Measurements from ENCODE around the gene SLC22A17. TPM values are rescaled to one million over a fixed set of nuclear protein-coding genes. Genes with fewer than 3 reads are reported as not detected.

The SLC22A17 gene
- total and polyA plus RNA-seq, 2 experiments from 2014 or later = 16.5 to 42.3 TPM

DNA sequence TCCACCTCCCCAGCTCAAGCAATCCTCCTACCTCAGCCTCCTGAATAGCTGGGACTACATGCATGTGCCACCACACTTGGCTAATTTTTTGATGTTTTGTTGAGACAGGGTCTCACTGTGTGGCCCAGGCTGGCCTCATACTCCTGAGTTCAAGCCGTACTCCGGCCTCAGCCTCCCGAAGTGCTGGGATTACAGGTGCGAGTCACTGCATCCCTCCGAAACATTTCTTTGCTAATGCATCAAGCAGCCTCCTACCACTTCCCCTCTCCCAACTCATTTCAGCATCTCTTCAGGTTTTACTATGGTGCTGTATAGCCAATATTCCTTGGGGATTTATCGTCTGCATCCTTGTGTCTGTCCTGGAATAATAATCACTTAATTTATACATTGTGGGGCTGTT, 2.3 kb upstream of the SLC22A17 start:
- Histone ChIP-seq H3F3A (ENCODE audit: insufficient read depth) (no peaks in the 10 kb centered on the region), H3K79me2 (ENCODE audit: insufficient read depth) (no peaks in the 10 kb centered on the region), H3K4me2 (ENCODE audit: unreplicated experiment) (no peak overlapping the region), H3K4me3 (no peak overlapping the region), H3K9me2 (ENCODE audit: insufficient read depth) (no peaks in the 10 kb centered on the region), H3K27ac (no peak overlapping the region), H2AFZ (no peak overlapping the region), H4K20me1 (ENCODE audit: insufficient read depth) (no peaks in the 10 kb centered on the region), H3K36me3 (ENCODE audit: low read depth) (peaks cover 6% of the 10 kb centered on the region; the same call in 1 of the 2 replicates), H3K9me3 (ENCODE audit: low read depth) (no peaks in the 10 kb centered on the region), H3K27me3 (replicated peaks; ENCODE audit: insufficient read depth) (no peaks in the 10 kb centered on the region), H3K9ac (no peak overlapping the region), H3K4me1 (ENCODE audit: insufficient read depth) (no peaks in the 10 kb centered on the region)
- no peak for DNase-seq
- in situ Hi-C loops (cut with MboI) = no loop called here
- WGBS, 2 experiments (ENCODE audit: low coverage in 1 of 2, low lambda C conversion rate in 2 of 2, missing lambda C conversion rate in 2 of 2) = 70 to 71% methylated on average over 6 of the region's 6 CpGs
- TF ChIP-seq EZH2phosphoT487 (IDR thresholded peaks at IDR 0.05; ENCODE audit: insufficient read depth, low read depth) (no peak), EZH2 (IDR thresholded peaks at IDR 0.05; ENCODE audit: insufficient read depth, poor library complexity, severe bottlenecking) (no peak)

DNA sequence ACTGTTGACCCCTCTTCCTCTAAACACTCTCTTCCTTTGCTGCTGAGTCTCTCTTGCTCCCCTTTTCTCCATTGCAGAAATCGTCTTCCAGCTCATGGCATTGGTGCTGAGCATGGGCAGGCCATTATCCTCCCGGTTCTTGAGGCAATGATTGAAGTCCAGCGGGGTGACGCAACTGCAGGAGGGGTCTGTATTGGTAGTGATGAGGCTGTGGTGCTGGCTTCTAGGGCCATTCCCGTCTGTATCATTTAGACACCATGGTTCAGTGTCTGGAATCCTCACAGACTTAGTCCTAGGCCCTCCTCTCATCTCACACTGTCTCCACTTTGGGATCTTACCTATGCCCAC, 720 bp upstream of the SLC22A17 start:
- whole genome bisulfite sequencing, 2 experiments (ENCODE audit: low coverage in 1 of 2, low lambda C conversion rate in 2 of 2, missing lambda C conversion rate in 2 of 2) = 47 to 49% methylated on average over 5 of the region's 5 CpGs
- Histone ChIP-seq H3K9me3 (ENCODE audit: low read depth) (no peaks in the 10 kb centered on the region), H3K9me2 (ENCODE audit: insufficient read depth) (no peaks in the 10 kb centered on the region), H3K27ac (0 out of 2 replicates have a peak overlapping the region, but pooled peaks have one; percentile 44), H3F3A (ENCODE audit: insufficient read depth) (no peaks in the 10 kb centered on the region), H3K9ac (no peak overlapping the region), H3K79me2 (ENCODE audit: insufficient read depth) (no peaks in the 10 kb centered on the region), H3K27me3 (replicated peaks; ENCODE audit: insufficient read depth) (no peaks in the 10 kb centered on the region), H3K4me2 (ENCODE audit: unreplicated experiment) (no peak overlapping the region), H2AFZ (peak overlapping the region; percentile 57; the same call in 1 of the 2 replicates), H3K36me3 (ENCODE audit: low read depth) (peaks cover 6% of the 10 kb centered on the region; the same call in 1 of the 2 replicates), H4K20me1 (ENCODE audit: insufficient read depth) (no peaks in the 10 kb centered on the region), H3K4me3 (no peak overlapping the region), H3K4me1 (ENCODE audit: insufficient read depth) (no peaks in the 10 kb centered on the region)
- TF ChIP-seq EZH2 (IDR thresholded peaks at IDR 0.05; ENCODE audit: insufficient read depth, poor library complexity, severe bottlenecking) (no peak), EZH2phosphoT487 (IDR thresholded peaks at IDR 0.05; ENCODE audit: insufficient read depth, low read depth) (no peak)
- in situ Hi-C loops (cut with MboI) = no loop called here
- no peak for DNase-seq

DNA sequence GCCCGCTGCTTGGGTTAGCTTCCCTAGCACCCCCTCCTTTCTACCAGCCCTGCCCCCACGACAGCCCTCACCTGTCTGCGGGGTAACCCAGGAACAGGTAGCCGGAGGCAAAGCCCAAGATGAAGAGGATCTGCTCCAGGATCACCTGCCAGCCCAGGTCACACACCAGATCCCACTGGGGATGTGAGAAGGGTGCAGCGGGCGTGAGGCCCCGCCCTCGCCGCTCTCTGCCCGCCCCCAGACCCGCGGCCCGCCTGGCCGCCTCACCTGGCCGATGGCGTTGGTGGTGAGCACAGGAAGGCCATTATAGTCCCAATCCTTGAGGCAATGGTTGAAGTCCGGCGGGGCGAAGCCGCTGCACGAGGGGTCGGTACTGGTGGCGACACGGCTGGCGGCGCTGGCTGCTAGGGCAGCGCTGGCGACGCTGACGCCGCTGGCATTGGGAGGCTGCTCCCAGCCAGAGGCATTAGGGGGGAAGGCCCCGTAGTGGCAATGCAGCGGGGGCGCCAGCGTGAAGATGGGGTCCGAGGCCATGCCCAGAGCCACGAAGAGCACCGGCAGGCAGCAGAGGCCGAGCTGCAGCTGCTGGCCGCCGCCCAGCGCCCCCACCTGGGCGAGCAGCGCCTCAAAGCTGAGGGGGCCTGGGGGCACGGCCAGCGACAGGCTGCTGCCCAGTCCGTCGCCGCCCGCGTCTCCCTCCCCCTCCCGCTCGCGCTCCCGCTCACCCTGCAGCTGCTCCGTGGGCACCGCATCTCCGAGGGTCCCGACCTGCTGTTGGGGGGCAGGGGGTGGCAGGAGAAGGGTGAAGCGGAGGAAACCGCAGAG, 794 bp downstream of the SLC22A17 start:
- no peaks in the 10 kb centered on the region for H3K4me1 ChIP-seq (ENCODE audit: insufficient read depth)
- no peaks in the 10 kb centered on the region for H3F3A ChIP-seq (ENCODE audit: insufficient read depth)
- no peaks in the 10 kb centered on the region for H3K36me3 ChIP-seq (ENCODE audit: low read depth)
- DNase-seq = peak; percentile 34
- peak overlapping the region; percentile 65 for H3K9ac ChIP-seq
- no peaks in the 10 kb centered on the region for H3K27me3 ChIP-seq (replicated peaks; ENCODE audit: insufficient read depth)
- no peaks in the 10 kb centered on the region for H4K20me1 ChIP-seq (ENCODE audit: insufficient read depth)
- peak overlapping the region; percentile 77 for H3K4me3 ChIP-seq
- no peaks in the 10 kb centered on the region for H3K9me3 ChIP-seq (ENCODE audit: low read depth)
- no peak overlapping the region for H3K27ac ChIP-seq
- TF ChIP-seq EZH2 (IDR thresholded peaks at IDR 0.05; ENCODE audit: insufficient read depth, poor library complexity, severe bottlenecking) = no peak
- TF ChIP-seq EZH2phosphoT487 (IDR thresholded peaks at IDR 0.05; ENCODE audit: insufficient read depth, low read depth) = no peak
- WGBS, 2 experiments (ENCODE audit: low coverage in 1 of 2, low lambda C conversion rate in 2 of 2, missing lambda C conversion rate in 2 of 2) = 7 to 10% methylated on average over 50 to 58 of the region's 61 CpGs
- in situ Hi-C loops (cut with MboI) = no loop called here
- H2AFZ ChIP-seq = peak overlapping the region; percentile 57
- H3K79me2 ChIP-seq (ENCODE audit: insufficient read depth) = no peaks in the 10 kb centered on the region
- peak overlapping the region; percentile 81 for H3K4me2 ChIP-seq (ENCODE audit: unreplicated experiment)
- no peaks in the 10 kb centered on the region for H3K9me2 ChIP-seq (ENCODE audit: insufficient read depth)

DNA sequence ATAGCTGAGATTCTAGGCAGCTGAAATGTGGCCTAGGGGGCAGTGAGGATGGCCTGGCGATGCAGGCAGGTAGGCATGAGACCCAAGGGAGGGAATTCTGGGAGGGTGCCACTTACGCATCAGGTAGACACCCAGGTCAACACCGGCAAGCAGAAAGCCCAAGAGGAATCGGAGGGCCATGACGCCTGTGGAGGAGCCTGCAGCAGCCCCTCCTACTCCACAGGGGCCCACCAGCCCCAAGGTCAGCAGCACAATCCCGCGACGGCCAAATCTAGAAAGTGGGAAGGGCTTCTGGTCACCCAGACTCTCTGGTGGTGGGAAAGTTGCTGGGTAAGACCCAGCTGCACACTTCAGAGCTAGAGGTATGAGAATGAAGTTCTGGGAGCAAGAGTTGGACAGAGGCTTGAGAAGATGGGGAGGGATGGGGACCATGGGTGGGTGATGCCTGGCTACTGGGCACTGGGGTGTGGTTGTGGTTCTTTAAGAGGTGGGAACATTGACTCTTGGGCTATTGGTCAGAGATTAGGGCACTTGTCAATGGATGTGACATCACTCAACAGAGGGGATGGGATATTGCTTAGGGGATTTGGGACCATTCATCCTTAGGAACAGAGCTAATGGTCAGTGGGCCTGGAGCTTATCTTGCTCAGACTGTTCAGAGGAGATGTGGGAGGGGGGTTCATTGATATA, 3.4 kb downstream of the SLC22A17 start:
- Histone ChIP-seq H3K4me3 (no peak overlapping the region), H2AFZ (no peak overlapping the region), H3K4me2 (ENCODE audit: unreplicated experiment) (no peak overlapping the region), H3K79me2 (ENCODE audit: insufficient read depth) (no peaks in the 10 kb centered on the region), H3K9ac (no peak overlapping the region), H3K27ac (no peak overlapping the region), H3K36me3 (ENCODE audit: low read depth) (no peaks in the 10 kb centered on the region), H3F3A (ENCODE audit: insufficient read depth) (no peaks in the 10 kb centered on the region), H3K9me3 (ENCODE audit: low read depth) (no peaks in the 10 kb centered on the region), H3K4me1 (ENCODE audit: insufficient read depth) (no peaks in the 10 kb centered on the region), H3K9me2 (ENCODE audit: insufficient read depth) (no peaks in the 10 kb centered on the region), H4K20me1 (ENCODE audit: insufficient read depth) (no peaks in the 10 kb centered on the region), H3K27me3 (replicated peaks; ENCODE audit: insufficient read depth) (no peaks in the 10 kb centered on the region)
- 87 to 94% methylated on average over 8 of the region's 8 CpGs for WGBS, 2 experiments (ENCODE audit: low coverage in 1 of 2, low lambda C conversion rate in 2 of 2, missing lambda C conversion rate in 2 of 2)
- TF ChIP-seq EZH2phosphoT487 (IDR thresholded peaks at IDR 0.05; ENCODE audit: insufficient read depth, low read depth) (no peak), EZH2 (IDR thresholded peaks at IDR 0.05; ENCODE audit: insufficient read depth, poor library complexity, severe bottlenecking) (no peak)
- in situ Hi-C loops (cut with MboI) = no loop called here
- DNase-seq = no peak
